IMR-90 (cell line): ENCODE measurements around the gene CROCC2.

Experiments used
- CEBPB ChIP-seq: IDR thresholded peaks from 2 replicates; pipeline ENCODE4 v1.6.1; 2012; ENCODE audit warnings: low read depth, low read length, improper control_type of control experiment
- TF ChIP-seq, protein P1 (sequence below): conservative IDR thresholded peaks from 2 replicates; pipeline ENCODE4 v1.5.1; 2012; ENCODE audit warnings: mild to moderate bottlenecking, low read depth, low read length, improper control_type of control experiment

DNA sequence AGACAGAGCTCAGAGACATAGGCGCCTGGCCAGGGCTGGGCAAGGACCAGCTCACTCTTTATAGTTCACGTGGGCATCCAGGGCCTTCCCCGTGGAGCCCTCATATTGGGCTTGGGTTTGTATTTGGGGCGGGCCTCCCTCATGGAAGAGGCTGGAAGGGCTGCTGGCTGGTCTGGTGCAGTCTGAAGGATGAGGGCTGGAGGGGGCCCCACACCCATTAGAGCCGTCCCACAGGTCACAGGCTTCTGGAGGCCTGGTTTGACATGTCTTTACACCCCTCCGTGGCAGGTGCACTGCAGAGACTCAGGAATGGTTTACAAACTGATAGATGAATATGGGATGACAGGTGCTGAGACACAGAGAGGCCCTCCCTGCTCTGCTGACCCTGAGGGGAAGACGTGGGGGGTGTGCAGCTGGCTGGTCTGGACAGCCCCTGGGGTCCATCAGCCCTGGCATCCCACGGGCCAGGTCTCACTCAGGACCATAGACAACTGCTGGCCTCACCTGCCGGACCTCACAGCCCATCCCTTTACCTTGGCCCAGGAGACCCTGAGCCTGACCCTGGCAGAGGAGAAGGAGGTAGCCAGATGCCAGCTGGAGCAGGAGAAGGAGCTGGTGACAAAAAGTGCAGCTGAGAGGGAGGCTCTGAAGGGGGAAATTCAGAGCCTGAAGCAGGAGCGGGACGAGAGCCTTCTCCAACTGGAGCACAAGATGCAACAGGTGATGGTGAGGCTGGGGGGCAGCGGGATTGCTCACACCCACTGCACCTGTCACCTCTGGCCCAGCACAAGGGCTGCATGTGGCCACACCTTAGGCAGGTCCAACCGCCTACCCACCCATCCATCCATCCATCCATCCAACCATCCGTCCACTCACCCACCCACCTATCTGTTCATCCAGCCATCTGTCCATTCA, 43.9 kb downstream of the CROCC2 start:
- TF ChIP-seq, protein P1, sequence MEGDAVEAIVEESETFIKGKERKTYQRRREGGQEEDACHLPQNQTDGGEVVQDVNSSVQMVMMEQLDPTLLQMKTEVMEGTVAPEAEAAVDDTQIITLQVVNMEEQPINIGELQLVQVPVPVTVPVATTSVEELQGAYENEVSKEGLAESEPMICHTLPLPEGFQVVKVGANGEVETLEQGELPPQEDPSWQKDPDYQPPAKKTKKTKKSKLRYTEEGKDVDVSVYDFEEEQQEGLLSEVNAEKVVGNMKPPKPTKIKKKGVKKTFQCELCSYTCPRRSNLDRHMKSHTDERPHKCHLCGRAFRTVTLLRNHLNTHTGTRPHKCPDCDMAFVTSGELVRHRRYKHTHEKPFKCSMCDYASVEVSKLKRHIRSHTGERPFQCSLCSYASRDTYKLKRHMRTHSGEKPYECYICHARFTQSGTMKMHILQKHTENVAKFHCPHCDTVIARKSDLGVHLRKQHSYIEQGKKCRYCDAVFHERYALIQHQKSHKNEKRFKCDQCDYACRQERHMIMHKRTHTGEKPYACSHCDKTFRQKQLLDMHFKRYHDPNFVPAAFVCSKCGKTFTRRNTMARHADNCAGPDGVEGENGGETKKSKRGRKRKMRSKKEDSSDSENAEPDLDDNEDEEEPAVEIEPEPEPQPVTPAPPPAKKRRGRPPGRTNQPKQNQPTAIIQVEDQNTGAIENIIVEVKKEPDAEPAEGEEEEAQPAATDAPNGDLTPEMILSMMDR: no peak
- TF ChIP-seq CEBPB: no peak
